IMR-90 (cell line): ENCODE data around the gene GZMM. TPM values are rescaled to one million over a fixed set of nuclear protein-coding genes. Genes with fewer than 3 reads are reported as not detected.

ENCODE experiments used
- POLR2A ChIP-seq: IDR thresholded peaks from 2 replicates; pipeline ENCODE4 v1.6.1; 2012; ENCODE audit warnings: mild to moderate bottlenecking, low read depth, low read length
- RCOR1 ChIP-seq: IDR thresholded peaks from 2 replicates; pipeline ENCODE4 v1.6.1; 2012; ENCODE audit warnings: mild to moderate bottlenecking, low read length, improper control_type of control experiment; ENCODE audit not compliant: insufficient replicate concordance
- SMC3 ChIP-seq: fragments of 150-350 bp; IDR thresholded peaks from 2 replicates; pipeline ENCODE4 v1.6.1; 2016; ENCODE audit warnings: low read depth, mild to moderate bottlenecking, antibody characterized with exemption, low read length, moderate library complexity
- polyA plus RNA-seq, 3 experiments: library from polyadenylated mRNA; depleted of rRNA; stranded (reverse); fragments of >200 nt; gene quantifications; 2 replicates each; pipeline ENCODE4 v1.2.3, GENCODE V29; 2012; ENCODE audit warnings: low replicate concordance in 1 of 3
- total RNA-seq: library from RNA; depleted of rRNA; stranded (reverse); fragments of >200 nt; gene quantifications from 2 replicates; pipeline ENCODE4 v1.2.3, GENCODE V29; 2012
- TF ChIP-seq, protein P1 (sequence below): fragments of 150-350 bp; IDR thresholded peaks from 2 replicates; pipeline ENCODE4 v1.6.1; 2017; ENCODE audit warnings: mild to moderate bottlenecking, antibody characterized with exemption, low read length, low read depth

Gene GZMM
- total and polyA plus RNA-seq, 2 of the 4 experiments (the other 2 are of a cell fraction): 0.24 TPM; not detected in 1

DNA sequence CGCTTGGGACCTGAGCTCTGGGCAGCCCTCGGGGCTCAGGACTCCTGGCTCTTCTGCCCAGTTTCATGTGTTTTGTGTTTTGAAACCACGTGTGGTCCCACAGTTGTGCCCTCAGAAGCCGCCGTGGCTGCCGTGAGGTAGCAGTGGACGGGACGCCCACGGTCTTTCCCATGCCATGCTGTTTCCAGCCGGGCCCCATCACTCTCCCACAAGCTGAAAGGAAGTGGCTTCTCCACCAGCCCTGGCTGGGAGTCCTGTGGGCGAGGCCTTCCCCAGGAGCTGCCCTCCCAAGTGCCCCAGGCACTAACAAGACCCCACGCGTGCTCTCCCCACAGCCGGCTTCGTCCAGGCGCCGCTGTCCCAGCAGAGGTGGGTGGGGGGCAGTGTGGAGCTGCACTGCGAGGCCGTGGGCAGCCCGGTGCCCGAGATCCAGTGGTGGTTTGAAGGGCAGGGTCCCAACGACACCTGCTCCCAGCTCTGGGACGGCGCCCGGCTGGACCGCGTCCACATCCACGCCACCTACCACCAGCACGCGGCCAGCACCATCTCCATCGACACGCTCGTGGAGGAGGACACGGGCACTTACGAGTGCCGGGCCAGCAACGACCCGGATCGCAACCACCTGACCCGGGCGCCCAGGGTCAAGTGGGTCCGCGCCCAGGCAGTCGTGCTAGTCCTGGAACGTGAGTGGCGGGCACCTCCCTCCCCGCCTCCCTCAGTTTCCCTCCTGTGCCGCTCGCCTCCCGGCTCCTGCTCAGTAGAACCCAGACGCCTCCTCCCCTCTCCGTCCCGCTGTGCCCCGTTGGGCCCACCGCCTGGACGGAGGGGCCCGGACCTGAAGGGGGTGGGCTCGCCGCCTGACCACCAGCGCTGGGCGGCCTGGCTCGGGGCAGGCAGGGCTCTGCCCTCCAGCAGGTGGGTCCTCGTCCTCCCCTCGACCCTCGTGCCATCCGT, 33.9 kb downstream of the GZMM start (continued):
- TF ChIP-seq RCOR1: no peak
- TF ChIP-seq, protein P1, sequence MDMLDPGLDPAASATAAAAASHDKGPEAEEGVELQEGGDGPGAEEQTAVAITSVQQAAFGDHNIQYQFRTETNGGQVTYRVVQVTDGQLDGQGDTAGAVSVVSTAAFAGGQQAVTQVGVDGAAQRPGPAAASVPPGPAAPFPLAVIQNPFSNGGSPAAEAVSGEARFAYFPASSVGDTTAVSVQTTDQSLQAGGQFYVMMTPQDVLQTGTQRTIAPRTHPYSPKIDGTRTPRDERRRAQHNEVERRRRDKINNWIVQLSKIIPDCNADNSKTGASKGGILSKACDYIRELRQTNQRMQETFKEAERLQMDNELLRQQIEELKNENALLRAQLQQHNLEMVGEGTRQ: no peak
- TF ChIP-seq SMC3: no peak
- no peak for TF ChIP-seq POLR2A
